ENCODE results near the gene TGM1. TPM values are rescaled to one million over a fixed set of nuclear protein-coding genes. Genes with fewer than 3 reads are reported as not detected.

TGM1 gene
- total and polyA plus RNA-seq, 2 experiments from 2014 or later = 0.33 to 1.5 TPM

DNA sequence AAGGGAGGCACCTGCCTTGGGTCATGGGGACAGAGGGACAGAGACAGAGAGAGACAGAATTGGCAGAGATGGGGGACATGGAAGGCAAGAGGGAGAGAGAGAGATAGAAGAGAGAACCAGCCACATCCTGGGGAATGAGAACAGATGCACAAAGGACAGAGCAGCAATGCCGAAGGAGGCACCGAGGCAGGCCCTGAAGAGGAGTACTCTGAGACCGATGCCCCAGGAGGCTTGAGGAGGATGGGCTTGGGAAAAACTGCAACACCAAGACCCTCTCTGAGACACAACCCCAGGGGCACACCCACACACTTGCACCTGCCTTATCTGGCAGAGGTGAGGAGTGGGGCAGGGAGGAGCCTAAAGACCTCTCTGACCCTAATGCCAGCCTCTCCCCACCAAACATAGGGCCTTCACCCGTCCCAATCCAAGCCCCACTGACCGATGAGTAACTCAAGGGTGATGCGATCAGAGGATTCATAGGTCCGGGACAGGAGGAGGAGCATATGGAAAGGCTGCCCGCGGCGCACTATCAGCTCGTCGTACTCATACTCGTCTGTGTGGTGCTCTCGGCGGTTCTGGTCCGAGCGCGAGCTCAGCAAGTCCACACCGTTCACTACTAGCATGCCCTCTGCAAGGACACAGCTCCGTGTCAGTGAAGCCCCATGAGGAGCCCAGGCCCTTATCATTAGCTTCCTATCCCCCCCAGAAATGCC, 1.6 kb downstream of the TGM1 start:
- Histone ChIP-seq H3K4me2 (no peak overlapping the region), H3K79me2 (no peaks in the 10 kb centered on the region), H3K9me2 (replicated peaks; ENCODE audit: insufficient read depth) (no peaks in the 10 kb centered on the region), H2AFZ (no peak overlapping the region), H3K27ac (no peak overlapping the region), H4K20me1 (ENCODE audit: insufficient read depth, poor library complexity, severe bottlenecking) (no peaks in the 10 kb centered on the region), H3K4me3 (no peak overlapping the region), H3K4me1 (ENCODE audit: insufficient read depth) (no peaks in the 10 kb centered on the region), H3K9me3 (ENCODE audit: low read depth) (no peaks in the 10 kb centered on the region), H3K27me3 (no peaks in the 10 kb centered on the region), H3K36me3 (replicated peaks; ENCODE audit: insufficient read depth, low read depth) (no peaks in the 10 kb centered on the region)
- DNase-seq (ENCODE audit: low spot score) = no peak
- WGBS (ENCODE audit: low lambda C conversion rate, missing lambda C conversion rate) = 94% methylated on average over 20 of the region's 20 CpGs
- TF ChIP-seq EZH2phosphoT487 (IDR thresholded peaks at IDR 0.05; ENCODE audit: low read depth, severe bottlenecking, unreplicated experiment) = no peak
- TF ChIP-seq EZH2 (IDR thresholded peaks at IDR 0.05; ENCODE audit: borderline replicate concordance) = no peak
- TF ChIP-seq, protein P1, sequence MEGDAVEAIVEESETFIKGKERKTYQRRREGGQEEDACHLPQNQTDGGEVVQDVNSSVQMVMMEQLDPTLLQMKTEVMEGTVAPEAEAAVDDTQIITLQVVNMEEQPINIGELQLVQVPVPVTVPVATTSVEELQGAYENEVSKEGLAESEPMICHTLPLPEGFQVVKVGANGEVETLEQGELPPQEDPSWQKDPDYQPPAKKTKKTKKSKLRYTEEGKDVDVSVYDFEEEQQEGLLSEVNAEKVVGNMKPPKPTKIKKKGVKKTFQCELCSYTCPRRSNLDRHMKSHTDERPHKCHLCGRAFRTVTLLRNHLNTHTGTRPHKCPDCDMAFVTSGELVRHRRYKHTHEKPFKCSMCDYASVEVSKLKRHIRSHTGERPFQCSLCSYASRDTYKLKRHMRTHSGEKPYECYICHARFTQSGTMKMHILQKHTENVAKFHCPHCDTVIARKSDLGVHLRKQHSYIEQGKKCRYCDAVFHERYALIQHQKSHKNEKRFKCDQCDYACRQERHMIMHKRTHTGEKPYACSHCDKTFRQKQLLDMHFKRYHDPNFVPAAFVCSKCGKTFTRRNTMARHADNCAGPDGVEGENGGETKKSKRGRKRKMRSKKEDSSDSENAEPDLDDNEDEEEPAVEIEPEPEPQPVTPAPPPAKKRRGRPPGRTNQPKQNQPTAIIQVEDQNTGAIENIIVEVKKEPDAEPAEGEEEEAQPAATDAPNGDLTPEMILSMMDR (IDR thresholded peaks at IDR 0.05; ENCODE audit: poor library complexity) = no peak

- Histone ChIP-seq H3K79me2 (no peaks in the 10 kb centered on the region), H3K9me3 (ENCODE audit: low read depth) (no peaks in the 10 kb centered on the region), H3K36me3 (replicated peaks; ENCODE audit: insufficient read depth, low read depth) (no peaks in the 10 kb centered on the region), H3K4me3 (no peak overlapping the region), H4K20me1 (ENCODE audit: insufficient read depth, poor library complexity, severe bottlenecking) (no peaks in the 10 kb centered on the region), H3K4me1 (ENCODE audit: insufficient read depth) (no peaks in the 10 kb centered on the region), H3K4me2 (no peak overlapping the region), H3K9me2 (replicated peaks; ENCODE audit: insufficient read depth) (no peaks in the 10 kb centered on the region), H3K27me3 (no peaks in the 10 kb centered on the region), H2AFZ (no peak overlapping the region), H3K27ac (no peak overlapping the region)
- TF ChIP-seq, protein P1 (IDR thresholded peaks at IDR 0.05; ENCODE audit: poor library complexity) = no peak
- TF ChIP-seq EZH2phosphoT487 (IDR thresholded peaks at IDR 0.05; ENCODE audit: low read depth, severe bottlenecking, unreplicated experiment) (no peak), EZH2 (IDR thresholded peaks at IDR 0.05; ENCODE audit: borderline replicate concordance) (no peak)
- WGBS (ENCODE audit: low lambda C conversion rate, missing lambda C conversion rate) = 90% methylated on average over 4 of the region's 4 CpGs
- no peak for DNase-seq (ENCODE audit: low spot score)
Observed at GRCh38 chr14:24260780-24261157, 2.2 kb downstream of the TGM1 start.

DNA sequence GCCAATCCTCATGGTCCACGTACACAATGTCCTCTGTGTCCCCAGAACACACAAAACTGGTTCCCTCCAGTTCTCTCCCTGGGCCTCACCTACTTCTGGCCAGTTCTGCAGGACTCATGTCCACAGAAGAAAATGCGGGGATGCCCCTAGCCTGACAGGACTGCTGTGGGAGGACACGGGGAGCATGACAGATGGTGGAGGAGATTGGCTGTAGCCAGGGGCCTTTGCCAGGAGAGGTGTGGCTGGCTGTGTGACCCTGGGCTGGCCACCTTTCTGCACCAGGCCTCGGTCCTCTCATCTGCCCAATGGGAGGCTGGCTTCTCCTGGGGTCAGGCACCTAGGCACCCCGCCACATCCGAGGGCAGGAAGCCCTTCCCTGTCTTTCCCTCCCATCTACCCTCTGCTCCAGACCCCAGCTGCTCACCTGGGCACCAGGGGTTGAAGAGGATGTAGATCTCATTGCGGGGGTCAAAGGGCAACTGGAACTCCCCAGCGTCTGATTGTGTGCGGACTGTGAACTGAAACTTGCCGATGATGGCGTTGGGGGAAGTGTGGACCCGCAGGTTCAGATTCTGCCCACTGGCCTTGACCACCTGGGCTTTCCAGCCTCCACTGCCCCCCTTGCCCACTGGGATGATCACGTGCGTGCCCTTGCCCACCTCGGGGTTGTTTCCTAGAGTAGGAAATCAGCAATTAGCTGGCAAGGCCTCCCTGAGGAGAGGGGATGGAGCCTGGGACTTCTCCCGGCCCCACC, 2.8 kb downstream of the TGM1 start:
- TF ChIP-seq EZH2 (IDR thresholded peaks at IDR 0.05; ENCODE audit: borderline replicate concordance) (no peak), EZH2phosphoT487 (IDR thresholded peaks at IDR 0.05; ENCODE audit: low read depth, severe bottlenecking, unreplicated experiment) (no peak)
- TF ChIP-seq, protein P1 (IDR thresholded peaks at IDR 0.05; ENCODE audit: poor library complexity) = no peak

More for the DNA sequence above, 2.8 kb downstream of the TGM1 start:
- 86% methylated on average over 16 of the region's 16 CpGs for WGBS (ENCODE audit: low lambda C conversion rate, missing lambda C conversion rate)
- H3K27me3 ChIP-seq = no peaks in the 10 kb centered on the region
- no peaks in the 10 kb centered on the region for H4K20me1 ChIP-seq (ENCODE audit: insufficient read depth, poor library complexity, severe bottlenecking)
- no peak overlapping the region for H3K4me2 ChIP-seq
- DNase-seq (ENCODE audit: low spot score) = no peak
- H3K79me2 ChIP-seq = no peaks in the 10 kb centered on the region
- no peaks in the 10 kb centered on the region for H3K9me3 ChIP-seq (ENCODE audit: low read depth)
- H2AFZ ChIP-seq = no peak overlapping the region
- no peaks in the 10 kb centered on the region for H3K9me2 ChIP-seq (replicated peaks; ENCODE audit: insufficient read depth)
- no peak overlapping the region for H3K27ac ChIP-seq
- H3K4me1 ChIP-seq (ENCODE audit: insufficient read depth) = no peaks in the 10 kb centered on the region
- no peak overlapping the region for H3K4me3 ChIP-seq
- no peaks in the 10 kb centered on the region for H3K36me3 ChIP-seq (replicated peaks; ENCODE audit: insufficient read depth, low read depth)

Data from hepatocyte (in vitro differentiated cells).